Stimulated activated CD4-positive, alpha-beta T cell treated with anti-CD3 and anti-CD28 coated beads, Interleukin-1b, Interleukin-23, amount 100 ng/mL, for 1 hour (primary cell): ENCODE data around the gene TULP4.

Experiments
- DNase-seq, 2 donors: peaks; one replicate each; pipeline ENCODE4 v3.0.0-alpha.2; 2020; ENCODE audit warnings: low read depth in 2 of 2

The TULP4 gene

DNA sequence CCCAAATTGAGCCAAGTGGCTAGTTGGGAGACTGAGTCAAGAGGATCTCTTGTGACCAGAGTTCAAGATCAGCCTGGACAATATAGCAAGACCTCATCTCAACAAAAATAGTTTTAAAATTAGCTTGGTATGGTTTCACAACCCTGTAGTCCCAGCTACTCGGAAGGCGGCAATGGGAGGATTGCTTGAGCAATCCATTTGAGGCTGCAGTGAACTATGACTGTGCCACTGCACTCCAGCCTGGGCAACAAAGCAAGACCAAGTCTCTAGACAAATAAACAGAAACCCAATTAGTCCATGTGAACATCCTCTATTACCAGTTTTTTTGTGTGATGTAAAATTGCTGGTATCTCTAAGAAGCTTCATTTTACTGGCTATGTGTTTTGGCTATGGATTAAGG lies 106.2 kb downstream of the TULP4 start:
- no peak for DNase-seq

DNA sequence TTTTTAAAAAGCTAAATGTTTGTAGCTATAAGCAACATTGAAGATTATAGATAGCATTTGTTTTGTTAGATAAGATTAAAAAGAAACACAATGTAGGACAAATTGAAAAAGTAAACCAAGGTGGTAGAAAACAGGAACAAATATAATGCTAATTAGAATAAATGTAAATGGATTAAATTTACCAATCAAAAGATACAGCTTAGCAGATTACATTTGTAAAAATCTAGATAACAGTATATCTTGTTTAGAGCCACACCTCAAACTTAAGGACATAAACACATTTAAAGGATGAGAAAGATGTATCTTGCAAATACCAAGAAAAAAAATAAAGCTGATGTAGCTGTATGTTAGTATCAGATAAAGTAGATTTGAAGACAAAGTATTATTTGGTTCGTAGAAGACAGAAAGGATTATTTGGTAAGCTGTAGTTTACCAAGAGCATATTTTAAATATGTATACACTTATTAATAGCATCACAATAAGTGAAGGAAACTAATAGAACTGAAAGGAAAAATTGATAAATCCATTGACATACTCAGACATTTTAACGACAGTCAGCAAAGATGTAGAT lies 107.2 kb downstream of the TULP4 start:
- DNase-seq: no peak

GRCh38 chr6:158421381-158421780 lies 109.1 kb downstream of the TULP4 start:
- no peak for DNase-seq

GRCh38 chr6:158422629-158423238 lies 110.5 kb downstream of the TULP4 start:
- DNase-seq: no peak

DNA sequence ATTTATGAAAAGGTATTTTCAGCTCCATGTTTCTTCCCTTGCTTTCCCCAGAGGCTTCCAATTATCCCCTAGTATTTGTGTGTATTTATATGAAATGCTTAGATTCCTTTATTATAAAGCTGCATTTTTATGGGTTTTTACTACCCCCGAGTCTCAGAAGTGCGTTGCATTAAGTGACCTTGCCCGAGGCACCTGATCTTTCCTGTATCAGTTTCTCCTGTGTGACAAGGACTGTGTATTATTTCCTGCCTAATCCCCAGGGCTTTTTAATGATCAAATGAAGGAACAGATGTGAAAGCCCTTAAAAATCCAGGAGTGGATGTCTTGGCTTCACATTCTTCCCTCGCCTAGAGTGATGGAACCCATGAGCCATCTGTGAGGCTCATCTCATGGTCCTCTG lies 118.8 kb downstream of the TULP4 start:
- no peak for DNase-seq

DNA sequence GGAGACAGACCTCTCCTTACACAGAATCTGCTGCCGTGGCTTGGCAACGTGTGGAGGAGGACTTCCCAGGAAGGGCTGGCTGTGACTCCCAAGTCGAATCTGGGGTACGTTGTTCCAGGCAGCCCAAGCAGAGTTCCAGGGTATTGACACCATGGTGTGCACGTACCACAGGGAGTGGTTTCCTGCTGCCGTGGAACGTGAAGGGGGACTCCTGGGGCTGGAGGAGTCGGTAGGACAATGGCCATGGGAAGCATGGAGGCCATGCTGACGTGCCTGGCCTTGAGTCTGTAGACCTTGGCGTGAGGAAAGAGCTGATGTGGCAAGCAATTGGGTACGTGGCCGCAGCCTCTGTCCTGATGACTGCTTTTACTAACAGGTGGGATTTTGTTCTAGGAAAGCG lies 119.3 kb downstream of the TULP4 start:
- no peak for DNase-seq

DNA sequence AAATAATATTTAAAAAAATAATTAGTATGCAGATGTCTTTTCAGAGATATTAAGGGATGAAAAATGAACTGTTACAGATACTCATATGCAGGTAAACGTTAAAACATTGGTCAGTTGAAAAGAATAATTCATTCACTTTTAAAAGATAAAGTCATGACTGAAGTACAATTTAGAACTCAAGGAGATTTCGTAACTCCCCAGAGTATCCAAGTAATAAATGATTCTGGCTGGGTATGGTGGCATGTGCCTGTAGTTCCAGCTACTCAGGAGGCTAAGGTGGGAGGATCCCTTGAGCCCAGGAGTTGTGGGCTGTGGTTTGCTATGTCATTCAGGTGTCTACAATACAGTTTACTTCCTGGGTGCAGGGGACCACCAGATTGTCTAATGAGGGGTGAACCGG lies 125.3 kb downstream of the TULP4 start:
- DNase-seq: no peak

DNA sequence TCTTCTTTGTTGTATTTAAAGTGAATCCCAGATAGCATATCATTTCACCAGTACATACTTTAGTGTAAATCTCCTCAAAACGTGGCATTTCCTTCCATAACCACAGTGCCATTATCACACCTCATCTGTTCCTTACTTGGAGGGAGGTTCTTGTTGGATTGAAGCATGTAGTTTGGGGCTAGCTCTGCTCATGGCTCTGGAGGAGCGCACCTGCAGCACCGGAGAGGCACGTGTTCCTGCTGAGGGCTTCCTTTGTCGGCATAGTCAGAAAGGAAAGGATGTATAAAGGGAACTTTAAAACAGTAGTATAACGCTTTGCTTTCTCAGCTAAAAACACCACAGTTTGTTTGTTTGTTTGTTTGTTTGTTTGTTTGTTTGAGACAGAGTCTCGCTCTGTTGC lies 126.0 kb downstream of the TULP4 start:
- no peak for DNase-seq

- DNase-seq: no peak
Measured at GRCh38 chr6:158439255-158439654, 127.0 kb downstream of the TULP4 start.

- no peak for DNase-seq
Measured at GRCh38 chr6:158441716-158442215, 129.5 kb downstream of the TULP4 start.

DNA sequence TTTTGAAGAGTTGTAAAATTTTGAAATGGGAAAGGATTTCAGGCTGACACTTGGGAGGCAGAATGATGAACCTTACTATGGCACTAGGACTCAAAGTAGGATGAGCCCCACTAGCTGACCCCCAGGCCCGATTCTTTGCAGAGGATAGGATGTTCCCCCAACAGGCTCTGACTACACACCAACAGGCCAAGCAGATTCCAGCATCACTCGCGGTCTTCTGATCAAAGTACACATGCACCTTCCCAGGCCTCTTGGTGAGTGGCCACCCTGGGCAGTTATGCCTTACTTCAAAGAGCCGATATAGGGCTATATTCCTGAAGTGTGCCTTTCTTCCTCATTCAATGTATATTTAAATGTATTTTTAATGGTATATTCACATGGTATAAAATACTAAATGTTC lies 130.0 kb downstream of the TULP4 start:
- no peak for DNase-seq

GRCh38 chr6:158445426-158446085 lies 133.3 kb downstream of the TULP4 start:
- no peak for DNase-seq

GRCh38 chr6:158448856-158449255 lies 136.6 kb downstream of the TULP4 start:
- DNase-seq: no peak

DNA sequence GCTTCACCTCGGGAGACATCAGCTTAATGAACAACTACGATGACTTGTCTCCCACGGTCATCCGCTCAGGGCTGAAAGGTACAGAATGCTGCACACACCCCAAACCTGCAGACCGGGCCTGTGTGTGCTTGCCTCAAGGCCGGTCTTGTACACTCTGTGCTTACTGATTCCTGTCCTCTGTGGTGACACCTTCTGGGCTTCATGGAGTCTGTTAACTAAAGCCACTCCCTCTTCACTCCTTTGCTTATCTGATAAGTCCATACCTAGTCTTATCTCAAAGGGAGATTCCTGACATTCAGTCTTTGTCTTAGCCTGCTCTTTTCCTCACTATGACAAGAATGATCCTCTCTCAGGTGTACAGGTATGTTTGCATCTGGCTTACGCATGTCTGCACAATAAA lies 139.9 kb downstream of the TULP4 start:
- DNase-seq: no peak

GRCh38 chr6:158457131-158457530 lies 144.9 kb downstream of the TULP4 start:
- no peak for DNase-seq

DNA sequence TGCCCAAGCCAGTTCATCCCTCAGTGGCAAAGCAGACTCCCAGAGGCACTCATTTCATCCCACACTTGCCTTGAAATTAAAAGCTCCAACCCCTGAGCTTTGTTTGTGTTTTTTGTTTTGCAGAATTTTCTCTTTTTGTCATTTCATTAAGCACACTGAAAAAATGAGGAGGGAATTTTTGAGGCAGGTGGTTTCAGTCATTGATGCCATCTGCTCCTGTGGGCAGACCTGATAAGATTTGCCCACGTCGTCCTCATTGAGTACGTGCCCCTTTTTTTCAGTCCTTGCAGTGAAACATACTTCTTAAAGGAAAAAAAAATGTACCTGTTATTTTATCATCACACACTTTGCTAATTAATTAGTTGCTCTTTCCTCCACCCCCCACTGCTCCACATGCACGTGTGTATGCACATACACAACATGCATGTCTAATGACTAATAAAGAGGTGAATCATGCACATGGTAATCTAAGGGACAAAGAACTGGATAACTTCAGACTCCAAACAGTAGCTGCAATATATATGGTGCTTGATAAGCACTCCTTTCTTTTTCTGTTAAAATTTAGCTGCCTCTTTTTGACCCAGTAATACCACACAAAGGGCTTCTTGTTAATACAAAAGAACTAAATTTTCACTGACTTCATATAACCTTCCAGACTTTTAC lies 145.5 kb downstream of the TULP4 start:
- DNase-seq: no peak

GRCh38 chr6:158459726-158460125 lies 147.5 kb downstream of the TULP4 start:
- DNase-seq: no peak

GRCh38 chr6:158460602-158461169 lies 148.4 kb downstream of the TULP4 start:
- DNase-seq: no peak

DNA sequence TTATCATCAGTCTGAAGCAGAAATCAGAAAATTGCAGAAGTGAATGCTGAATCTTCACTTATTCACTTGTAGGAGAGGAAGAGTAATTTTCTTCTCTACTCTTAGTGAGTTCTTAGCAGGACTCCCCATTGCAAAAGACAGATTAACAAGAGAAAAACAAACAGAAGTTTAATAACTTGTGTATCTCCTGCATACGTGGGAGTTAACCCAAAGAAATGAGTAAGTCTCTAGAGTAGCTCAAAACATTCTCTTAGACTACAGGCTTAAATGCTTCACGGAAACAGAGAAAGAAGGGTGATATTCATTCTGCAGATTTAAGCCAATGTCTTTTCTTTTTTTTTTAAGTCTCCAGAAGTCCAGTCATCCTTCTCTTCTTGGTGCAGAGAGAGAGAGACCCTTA lies 149.7 kb downstream of the TULP4 start:
- DNase-seq: no peak

GRCh38 chr6:158464483-158464882 lies 152.2 kb downstream of the TULP4 start:
- no peak for DNase-seq

GRCh38 chr6:158465257-158465656 lies 153.0 kb downstream of the TULP4 start:
- no peak for DNase-seq

- DNase-seq: no peak
Measured at GRCh38 chr6:158465747-158466146, 153.5 kb downstream of the TULP4 start.
